ENCODE data around the gene EPS15. TPM values are rescaled to one million over a fixed set of nuclear protein-coding genes. Genes with fewer than 3 reads are reported as not detected.
"Not testable (repeated sequence)": the region's sequence is repeated elsewhere in the genome, so short reads cannot be mapped to it uniquely, and the experiment has no call there.

The EPS15 gene
- total RNA-seq, 1 donor from 2014 or later, result 88.5 TPM

DNA sequence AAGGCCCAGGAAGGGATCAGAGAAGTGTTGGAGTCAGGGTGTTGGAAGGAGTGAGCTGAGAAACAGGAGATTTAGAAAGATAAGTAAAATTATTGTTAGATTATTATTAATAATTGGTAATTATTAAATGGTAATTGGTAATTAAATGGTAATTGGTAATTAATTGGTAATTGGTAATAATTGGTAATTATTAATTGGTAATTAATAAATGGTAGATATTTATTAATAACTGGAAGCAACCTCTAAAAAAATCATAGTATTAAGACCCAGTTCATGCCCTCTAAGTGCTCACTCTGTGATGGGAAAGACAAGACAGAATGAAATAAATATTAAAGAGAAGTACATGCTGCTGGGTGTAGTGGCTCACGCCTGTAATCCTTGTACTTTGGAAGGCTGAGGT is 13.8 kb upstream of the EPS15 start:
- Histone ChIP-seq H3K27me3 (no peaks in the 10 kb centered on the region), H3K4me3 (no peak overlapping the region), H3K27ac (no peak overlapping the region), H3K4me1 (peaks cover 5% of the 10 kb centered on the region), H3K9me3 (no peaks in the 10 kb centered on the region), H3K36me3 (no peaks in the 10 kb centered on the region)
- ATAC-seq (no peak), DNase-seq (no peak)
- TF ChIP-seq, protein P1, sequence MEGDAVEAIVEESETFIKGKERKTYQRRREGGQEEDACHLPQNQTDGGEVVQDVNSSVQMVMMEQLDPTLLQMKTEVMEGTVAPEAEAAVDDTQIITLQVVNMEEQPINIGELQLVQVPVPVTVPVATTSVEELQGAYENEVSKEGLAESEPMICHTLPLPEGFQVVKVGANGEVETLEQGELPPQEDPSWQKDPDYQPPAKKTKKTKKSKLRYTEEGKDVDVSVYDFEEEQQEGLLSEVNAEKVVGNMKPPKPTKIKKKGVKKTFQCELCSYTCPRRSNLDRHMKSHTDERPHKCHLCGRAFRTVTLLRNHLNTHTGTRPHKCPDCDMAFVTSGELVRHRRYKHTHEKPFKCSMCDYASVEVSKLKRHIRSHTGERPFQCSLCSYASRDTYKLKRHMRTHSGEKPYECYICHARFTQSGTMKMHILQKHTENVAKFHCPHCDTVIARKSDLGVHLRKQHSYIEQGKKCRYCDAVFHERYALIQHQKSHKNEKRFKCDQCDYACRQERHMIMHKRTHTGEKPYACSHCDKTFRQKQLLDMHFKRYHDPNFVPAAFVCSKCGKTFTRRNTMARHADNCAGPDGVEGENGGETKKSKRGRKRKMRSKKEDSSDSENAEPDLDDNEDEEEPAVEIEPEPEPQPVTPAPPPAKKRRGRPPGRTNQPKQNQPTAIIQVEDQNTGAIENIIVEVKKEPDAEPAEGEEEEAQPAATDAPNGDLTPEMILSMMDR (IDR thresholded peaks at IDR 0.05), result no peak
- intact Hi-C loops (cut with DNase I), result no loop called here

DNA sequence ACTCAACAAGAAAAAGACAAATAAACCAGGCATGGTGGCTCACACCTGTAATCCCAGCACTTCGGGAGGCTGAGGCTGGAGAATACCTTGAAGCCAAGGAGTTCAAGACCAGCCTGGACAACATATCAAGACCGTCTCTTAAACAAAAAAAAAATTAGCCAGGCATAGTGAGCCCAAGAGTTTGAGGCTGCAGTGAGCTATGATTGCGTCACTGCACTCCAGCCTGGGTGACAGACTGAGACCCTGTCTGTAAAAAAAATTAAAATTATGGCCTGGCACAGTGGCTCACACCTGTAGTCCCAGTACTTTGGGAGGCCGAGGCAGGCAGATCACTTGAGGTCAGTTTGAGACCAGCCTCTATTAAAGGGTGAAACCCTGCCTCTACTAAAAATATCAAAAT is 11.4 kb upstream of the EPS15 start:
- H3K27ac ChIP-seq; H3K4me1 ChIP-seq; H3K27me3 ChIP-seq; DNase-seq; H3K9me3 ChIP-seq; ATAC-seq; H3K4me3 ChIP-seq; H3K36me3 ChIP-seq; intact Hi-C loops (cut with DNase I): not testable (repeated sequence)

DNA sequence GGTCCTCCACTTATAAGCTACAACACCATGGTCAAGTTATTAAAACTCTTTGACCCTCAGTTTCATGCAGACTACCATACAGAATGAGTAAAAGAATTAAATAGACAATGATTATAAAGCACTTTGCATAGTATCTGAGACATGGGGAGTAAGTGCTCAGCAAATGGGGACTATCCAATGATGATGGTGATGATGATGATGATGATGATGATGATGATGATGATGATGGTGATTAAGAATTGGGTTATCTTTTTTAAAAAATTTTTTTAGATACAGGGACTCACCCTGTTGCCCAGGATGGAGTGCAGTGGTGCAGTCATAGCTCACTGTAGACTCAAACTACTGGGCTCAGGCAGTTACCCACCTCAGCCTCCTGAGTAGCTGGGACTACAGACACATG is 8.1 kb upstream of the EPS15 start:
- no peaks in the 10 kb centered on the region for H3K9me3 ChIP-seq
- H3K36me3 ChIP-seq, result no peaks in the 10 kb centered on the region
- H3K4me3 ChIP-seq, result no peak overlapping the region
- intact Hi-C loops (cut with DNase I), result no loop called here
- TF ChIP-seq, protein P1 (IDR thresholded peaks at IDR 0.05), result no peak
- no peak for ATAC-seq
- no peaks in the 10 kb centered on the region for H3K27me3 ChIP-seq
- DNase-seq, result no peak
- no peak overlapping the region for H3K27ac ChIP-seq
- no peaks in the 10 kb centered on the region for H3K4me1 ChIP-seq

DNA sequence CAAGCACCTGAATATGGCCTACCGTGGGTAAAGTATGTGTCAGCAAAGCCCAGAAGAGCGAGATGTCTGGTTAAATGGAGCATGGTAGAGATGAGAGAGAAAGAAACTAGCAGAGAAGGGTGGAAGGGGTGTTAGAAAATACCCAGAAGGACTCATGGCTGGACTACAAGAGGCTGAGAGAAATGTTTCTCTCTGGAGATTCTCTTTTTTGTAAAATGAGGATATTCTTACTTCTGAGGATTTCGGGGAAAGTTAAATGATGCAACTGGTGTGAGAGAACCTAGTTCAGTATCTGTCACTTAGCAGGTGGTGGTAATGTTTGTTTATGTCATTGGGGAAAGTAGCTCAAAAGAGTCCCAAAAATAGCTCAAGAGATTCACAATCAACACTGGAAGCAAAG is 7.2 kb upstream of the EPS15 start:
- ATAC-seq, result no peak
- intact Hi-C loops (cut with DNase I), result no loop called here

DNA sequence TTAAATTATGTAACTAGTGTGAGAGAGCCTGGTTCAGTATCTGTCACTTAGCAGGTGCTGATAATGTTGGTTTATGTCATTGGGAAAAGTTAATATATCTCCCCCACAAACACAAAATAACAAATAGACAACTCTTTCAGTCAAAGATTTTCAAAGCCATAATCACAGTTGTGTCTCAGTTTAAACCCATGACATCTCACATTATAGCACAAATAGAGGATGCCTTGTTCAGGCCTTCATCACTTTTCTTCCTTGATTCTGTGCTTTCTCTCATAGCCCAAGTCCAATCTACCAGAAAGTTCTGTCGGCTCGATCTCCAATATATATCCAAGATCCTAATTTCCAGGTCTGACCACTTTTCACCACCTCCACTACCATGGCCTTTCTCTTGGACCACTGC is 6.2 kb upstream of the EPS15 start:
- intact Hi-C loops (cut with DNase I), result no loop called here
- TF ChIP-seq, protein P1 (IDR thresholded peaks at IDR 0.05), result no peak

More for the DNA sequence above, 7.2 kb upstream of the EPS15 start:
- H3K36me3 ChIP-seq, result no peaks in the 10 kb centered on the region
- H3K4me3 ChIP-seq, result no peak overlapping the region
- no peaks in the 10 kb centered on the region for H3K9me3 ChIP-seq
- no peak overlapping the region for H3K27ac ChIP-seq
- no peaks in the 10 kb centered on the region for H3K27me3 ChIP-seq
- no peak for DNase-seq
- TF ChIP-seq, protein P1 (IDR thresholded peaks at IDR 0.05), result no peak
- H3K4me1 ChIP-seq, result no peaks in the 10 kb centered on the region

DNA sequence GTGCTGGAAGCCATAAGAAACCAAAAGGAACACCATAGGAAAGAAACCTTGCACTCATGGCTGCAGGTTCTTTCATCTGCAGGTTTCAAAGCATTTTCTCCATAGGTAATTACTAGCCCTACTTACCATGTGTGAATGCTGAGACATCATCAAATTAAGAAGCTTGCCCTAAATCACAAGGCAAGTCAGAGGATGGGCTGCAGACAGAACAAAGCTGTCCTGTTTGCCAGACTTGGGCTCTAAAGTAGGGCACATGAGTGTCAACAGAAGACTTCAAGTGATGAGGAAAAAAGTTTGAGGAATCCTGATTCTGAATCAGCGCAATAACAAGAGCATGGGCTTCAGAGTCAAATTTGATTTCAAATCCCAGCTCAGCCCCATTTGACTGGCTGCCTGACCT is 5.8 kb upstream of the EPS15 start:
- Histone ChIP-seq H3K27ac (no peak overlapping the region), H3K4me3 (no peak overlapping the region), H3K36me3 (no peaks in the 10 kb centered on the region), H3K9me3 (no peaks in the 10 kb centered on the region), H3K4me1 (no peaks in the 10 kb centered on the region), H3K27me3 (no peaks in the 10 kb centered on the region)
- intact Hi-C loops (cut with DNase I), result no loop called here
- TF ChIP-seq, protein P1 (IDR thresholded peaks at IDR 0.05), result no peak
- DNase-seq (no peak), ATAC-seq (no peak)

More for the DNA sequence above, 6.2 kb upstream of the EPS15 start:
- no peaks in the 10 kb centered on the region for H3K9me3 ChIP-seq
- no peaks in the 10 kb centered on the region for H3K27me3 ChIP-seq
- ATAC-seq, result no peak
- H3K4me3 ChIP-seq, result no peak overlapping the region
- H3K4me1 ChIP-seq, result no peaks in the 10 kb centered on the region
- no peak for DNase-seq
- H3K36me3 ChIP-seq, result no peaks in the 10 kb centered on the region
- H3K27ac ChIP-seq, result no peak overlapping the region
